GM21381 (cell line): ENCODE measurements around the gene ZNF264.
"Not testable (repeated sequence)": the region's sequence is repeated elsewhere in the genome, so short reads cannot be mapped to it uniquely, and the experiment has no call there.

Experiments
- ATAC-seq: cut with Tn5 transposase; IDR thresholded peaks from one replicate; pipeline ENCODE4 v1.9.1; 2021; ENCODE audit warnings: mild to moderate bottlenecking, moderate library complexity; ENCODE audit not compliant: unreplicated experiment

The ZNF264 gene

DNA sequence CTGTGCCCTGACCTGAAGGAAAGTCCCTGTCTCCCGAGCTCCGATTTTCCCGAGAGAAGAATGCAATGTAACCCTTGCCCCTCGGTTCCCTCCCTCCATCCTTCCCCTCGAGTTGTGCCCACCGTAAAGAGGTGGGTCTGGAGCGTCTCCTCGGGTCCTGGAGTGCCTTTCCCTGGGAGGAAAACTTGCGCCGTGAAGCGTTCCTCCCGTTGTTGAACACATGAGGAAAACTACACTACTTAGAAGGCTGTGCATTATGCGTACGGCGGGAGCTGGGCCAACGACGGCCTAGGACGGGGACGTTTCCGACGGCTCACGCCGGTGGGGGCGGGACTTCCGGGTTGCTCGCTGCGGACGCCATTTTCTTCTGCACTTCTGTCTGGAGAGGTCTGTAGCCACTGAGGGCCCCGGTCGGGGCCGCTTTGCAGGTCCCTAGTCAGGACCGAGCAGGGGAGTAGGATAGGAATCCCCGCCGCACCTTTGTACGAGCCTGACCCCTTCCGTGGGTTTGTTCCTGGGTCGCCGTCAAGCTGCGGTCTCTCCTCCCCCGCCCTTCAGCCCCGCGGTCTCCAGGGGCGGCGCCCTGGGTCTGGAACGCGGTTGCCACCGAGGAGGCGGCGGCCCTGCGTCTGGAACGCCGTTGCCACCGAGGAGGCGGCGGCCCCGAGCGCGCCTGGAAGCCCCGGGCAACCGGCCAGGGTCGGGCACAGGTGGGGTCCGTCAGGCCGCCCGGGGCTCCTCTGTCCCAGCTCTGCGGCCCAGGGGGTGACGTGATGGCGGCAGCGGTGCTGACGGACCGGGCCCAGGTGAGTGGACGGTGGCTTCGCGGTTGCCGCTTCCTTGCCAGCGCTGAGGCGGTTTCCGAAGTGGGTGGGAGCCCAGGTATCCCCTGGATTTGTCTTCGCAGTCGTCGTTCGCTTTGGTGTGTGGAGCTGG, at the start of gene ZNF264:
Gene ZNF264, plus strand, starts transcription at position 360 of the 936 bp plus-strand sequence. Its CDS starts 414 bp downstream, at position 774.
- peak; percentile 97 for ATAC-seq

DNA sequence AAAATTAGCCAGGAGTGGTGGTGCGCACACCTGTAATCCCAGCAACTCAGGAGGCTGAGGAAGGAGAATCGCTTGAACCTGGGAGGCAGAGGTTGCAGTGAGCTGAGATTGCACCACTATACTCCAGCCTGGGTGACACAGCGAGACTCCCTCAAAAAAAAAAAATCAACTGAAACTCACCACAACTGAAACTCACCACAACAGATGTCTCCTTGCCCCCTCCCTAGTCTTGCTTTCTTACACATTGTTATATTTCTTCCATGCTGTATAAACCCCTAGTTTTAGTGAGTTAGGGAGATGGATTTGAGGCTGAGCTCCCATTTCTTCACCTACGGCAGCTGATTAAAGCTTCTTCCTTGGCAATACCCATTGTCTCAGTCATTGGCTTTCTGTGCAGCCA, 49.6 kb upstream of the ZNF264 start:
- no peak for ATAC-seq

- ATAC-seq = no peak
These were observed 38.4 kb upstream of the ZNF264 start for GRCh38 chr19:57152921-57153320.

- ATAC-seq = no peak
These were observed 29.2 kb upstream of the ZNF264 start for GRCh38 chr19:57161985-57162539.

DNA sequence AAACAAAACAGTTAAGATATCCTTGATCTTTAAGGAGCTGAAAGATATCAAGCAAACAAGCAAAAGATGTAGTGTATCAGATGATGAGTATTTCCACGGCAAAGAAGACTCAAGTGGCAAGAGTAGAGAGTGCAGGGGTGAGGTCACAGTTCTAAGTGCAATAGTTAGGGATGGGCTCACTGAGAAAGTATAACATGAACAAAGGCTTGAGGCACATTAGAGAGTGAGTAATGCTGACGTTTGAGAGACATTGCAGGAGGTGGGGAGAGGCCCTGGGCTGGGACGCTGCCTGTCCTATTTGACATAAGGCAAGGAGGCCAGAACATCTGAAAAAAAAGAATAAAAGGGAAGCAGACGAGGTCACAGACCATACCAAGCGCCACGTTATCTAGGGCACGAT, 25.5 kb upstream of the ZNF264 start:
- ATAC-seq = no peak

- ATAC-seq = no peak
These were observed 23.9 kb upstream of the ZNF264 start, which contains the start of gene DUXA for GRCh38 chr19:57167385-57167784. TSS of gene DUXA (minus strand) at chr19:57167485. CDS start at chr19:57167443, 42 bp downstream.

- no peak for ATAC-seq
These were observed 19.7 kb upstream of the ZNF264 start for GRCh38 chr19:57171551-57172081.

DNA sequence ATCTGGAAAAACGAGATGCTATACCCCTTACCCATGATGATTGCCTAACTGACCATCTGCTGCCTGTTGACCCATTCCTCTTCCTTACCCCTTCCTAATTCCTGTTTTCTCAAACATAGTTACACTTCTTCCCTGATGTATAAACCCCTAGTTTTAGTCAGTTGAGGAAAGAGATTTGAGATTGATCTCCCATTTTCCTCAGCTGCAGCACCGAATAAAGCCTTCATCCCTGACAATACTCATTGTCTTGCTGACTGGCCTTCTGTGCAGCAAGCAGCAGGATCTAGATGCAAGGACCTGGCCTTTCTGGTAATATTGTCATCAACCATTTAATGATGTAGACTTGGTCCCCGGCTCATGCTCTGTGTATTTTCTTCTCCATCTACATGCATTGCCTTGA, 999 bp upstream of the ZNF264 start:
- ATAC-seq = no peak

- ATAC-seq = no peak
These were observed 749 bp downstream of the ZNF264 start for GRCh38 chr19:57192077-57192420.

DNA sequence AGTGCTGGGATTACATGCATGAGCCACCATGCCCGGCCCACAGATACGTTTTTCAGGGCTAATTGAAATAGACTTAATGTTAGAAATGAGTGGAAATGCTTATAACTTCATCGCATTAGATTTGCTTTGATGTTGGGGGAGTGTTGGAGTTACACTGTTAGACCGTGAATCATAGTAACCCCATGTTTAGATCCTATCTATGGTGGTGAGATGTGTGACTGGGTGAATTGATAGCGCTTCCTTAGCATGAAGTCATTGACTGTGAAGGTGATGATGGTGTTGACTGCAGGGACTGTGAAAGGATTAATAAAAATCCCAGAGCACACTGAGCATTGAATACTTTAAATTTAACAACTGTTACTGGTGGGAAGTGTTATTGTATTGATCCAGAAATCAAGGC, 1.7 kb downstream of the ZNF264 start:
- no peak for ATAC-seq

DNA sequence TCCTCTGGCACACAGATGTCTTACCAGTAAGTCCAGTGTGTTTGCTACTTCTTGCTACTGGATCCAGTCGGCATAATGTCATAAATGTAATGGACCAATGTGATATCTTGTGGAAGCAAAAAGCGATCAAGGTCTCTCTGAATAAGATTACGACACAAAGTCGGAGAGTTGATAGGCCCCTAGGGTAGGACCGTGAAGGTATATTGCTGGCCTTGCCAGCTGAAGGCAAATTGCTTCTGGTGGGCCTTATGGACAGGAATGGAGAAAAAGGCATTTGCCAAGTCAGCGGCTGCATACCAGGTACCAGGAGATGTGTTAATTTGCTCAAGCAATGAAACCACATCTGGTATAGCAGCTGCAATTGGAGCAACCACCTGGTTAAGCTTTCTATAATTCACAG, 6.6 kb downstream of the ZNF264 start:
- not testable (repeated sequence) for ATAC-seq

- no peak for ATAC-seq
These were observed 10.9 kb downstream of the ZNF264 start for GRCh38 chr19:57202160-57202559.

- no peak for ATAC-seq
These were observed 19.1 kb downstream of the ZNF264 start for GRCh38 chr19:57210381-57210780.

GRCh38 chr19:57212109-57212508, 20.8 kb downstream of the ZNF264 start:
- no peak for ATAC-seq

DNA sequence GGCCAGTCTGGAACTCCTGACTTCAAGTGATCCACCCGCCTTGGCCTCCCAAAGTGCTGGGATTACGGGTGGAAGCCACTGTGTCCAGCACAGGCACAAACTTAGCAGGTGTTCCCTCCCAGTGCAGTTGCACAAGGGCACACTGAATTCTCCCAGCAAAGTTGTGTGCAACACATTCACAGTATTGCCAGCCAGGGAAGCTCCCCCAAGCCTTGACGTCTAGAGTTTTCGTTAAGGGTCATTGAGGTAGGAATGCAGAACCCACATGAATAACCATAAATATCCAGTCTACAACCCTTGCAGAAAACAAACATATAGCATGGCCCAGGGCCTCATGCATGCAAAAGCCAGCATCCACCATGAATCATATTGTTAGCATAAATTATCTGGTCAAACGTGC, 36.2 kb downstream of the ZNF264 start:
- ATAC-seq = no peak

DNA sequence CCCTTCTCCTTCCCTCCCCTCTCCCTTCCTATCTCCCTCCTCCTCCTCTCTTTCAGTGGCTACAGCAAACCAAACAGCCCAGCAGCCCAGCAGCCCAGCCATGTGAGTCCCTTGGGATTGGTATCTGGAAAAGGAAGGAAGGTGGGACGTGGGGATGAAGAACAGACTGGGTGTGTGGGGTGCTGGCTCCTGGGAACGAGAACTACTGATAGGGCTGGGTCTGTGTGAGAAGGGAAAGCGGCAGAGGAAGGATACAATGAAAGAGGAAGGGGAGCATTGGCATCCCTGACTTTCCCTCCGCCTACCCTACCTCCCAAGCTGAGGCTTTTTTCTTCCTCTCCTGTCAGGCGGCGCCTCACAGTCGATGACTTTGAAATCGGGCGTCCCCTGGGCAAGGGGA, 40.4 kb downstream of the ZNF264 start:
- ATAC-seq = no peak

DNA sequence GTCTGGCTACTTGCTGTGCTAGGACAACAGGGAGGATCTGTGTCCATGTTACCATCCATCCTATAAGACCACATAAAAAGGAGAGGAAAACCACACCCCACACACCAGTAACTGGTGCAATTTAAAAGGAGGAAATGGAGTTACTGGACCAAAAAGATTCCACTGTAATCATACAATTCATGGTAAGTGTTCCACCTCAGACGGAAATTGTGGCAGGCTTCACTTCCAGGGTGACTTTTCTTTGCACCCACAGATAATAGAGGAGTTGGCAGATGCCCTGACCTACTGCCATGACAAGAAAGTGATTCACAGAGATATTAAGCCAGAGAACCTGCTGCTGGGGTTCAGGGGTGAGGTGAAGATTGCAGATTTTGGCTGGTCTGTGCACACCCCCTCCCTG, 41.9 kb downstream of the ZNF264 start:
- no peak for ATAC-seq

DNA sequence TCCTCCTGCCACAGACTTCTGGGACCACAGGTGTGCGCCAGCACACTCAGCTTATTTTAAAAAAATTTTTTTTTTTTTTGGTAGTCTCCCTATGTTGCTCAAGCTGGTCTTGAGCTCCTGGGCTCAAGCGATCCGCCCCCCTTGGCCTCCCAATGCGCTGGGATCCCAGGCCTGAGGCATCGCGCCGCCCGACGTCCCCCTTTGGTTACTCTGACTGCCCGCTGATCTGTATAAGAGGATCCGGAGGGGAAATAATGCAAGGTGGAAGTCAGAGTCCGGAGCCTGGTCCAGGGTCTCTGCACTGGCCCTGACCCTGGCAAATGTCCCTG, 48.6 kb downstream of the ZNF264 start:
- no peak for ATAC-seq

DNA sequence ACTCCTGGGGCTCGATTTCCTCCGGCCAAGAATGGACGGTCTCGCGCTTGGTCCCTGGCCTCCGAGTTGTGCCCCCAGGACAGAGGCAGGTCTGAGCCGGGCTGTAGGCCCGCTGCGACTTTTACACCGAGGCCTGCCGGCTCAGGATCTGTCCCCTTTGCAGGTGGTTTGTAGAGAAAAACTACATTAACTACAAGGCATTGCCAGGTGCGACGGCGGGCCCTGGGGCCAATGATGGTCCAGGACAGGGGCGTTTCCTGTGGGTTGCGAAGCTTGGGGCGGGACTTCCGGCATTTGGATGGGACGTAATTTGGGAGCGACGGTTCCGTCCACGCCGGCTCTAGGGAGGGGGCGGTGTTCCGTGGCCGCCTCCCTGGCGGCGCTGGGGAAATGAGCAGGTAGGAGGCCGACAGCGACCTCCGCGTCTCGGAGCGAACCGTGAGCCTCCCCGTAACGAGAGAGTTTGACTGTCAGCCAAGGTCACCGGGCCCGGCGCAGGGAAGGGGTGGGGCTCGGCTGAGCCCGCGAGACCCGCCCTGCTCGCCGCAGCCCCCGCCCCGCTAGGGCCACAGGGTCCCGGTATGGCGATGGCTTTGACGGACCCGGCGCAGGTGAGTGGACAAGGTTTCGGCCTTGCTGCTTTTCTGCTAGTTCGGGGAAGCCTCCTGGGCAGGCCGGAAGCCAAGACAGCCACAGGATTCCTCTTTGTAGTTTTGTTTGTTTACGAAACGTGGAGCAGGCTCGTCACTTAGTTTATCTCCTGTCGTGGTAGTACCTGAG, 49.2 kb downstream of the ZNF264 start, which contains the start of gene ZNF805:
Gene ZNF805, plus strand, starts transcription at position 322 of the 780 bp plus-strand sequence. Its CDS starts 260 bp downstream, at position 582.
- ATAC-seq = peak; percentile 96

DNA sequence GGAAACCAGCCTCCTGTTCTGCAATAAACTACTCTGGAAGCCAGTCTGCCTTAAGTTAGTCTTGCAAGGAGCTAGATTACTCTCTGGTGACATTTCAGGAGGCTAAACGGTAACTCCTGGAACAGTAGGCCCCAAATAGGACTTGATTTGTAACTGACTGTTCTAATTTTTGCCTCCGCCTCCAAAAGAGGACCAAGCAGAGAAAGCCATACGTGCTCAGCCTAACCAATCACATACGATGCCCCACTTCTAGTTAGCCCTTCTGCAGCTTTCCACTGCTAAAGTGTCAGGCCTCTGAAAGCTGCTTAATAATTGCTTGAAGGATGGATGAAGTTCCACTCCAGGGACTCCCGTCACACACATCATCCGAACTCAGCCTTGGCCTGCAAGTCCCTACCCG, 49.9 kb downstream of the ZNF264 start:
- no peak for ATAC-seq

GRCh38 chr19:57242821-57243220, 51.5 kb downstream of the ZNF264 start:
- ATAC-seq = no peak
